WTC11 (cell line): ENCODE results near the gene ANO10.
"Not testable (repeated sequence)": the region's sequence is repeated elsewhere in the genome, so short reads cannot be mapped to it uniquely, and the experiment has no call there.

Experiments used
- CDX4 ChIP-seq: fragments of 250-450 bp; sonication (Bioruptor Pico); IDR thresholded peaks from 2 replicates; pipeline ENCODE4 v1.9.0; 2021; ENCODE audit warnings: moderate library complexity, mild to moderate bottlenecking, inconsistent platforms, borderline replicate concordance
- CTCF ChIP-seq: fragments of 200-600 bp; IDR thresholded peaks from 2 replicates; pipeline ENCODE4 v1.8.0; 2022; ENCODE audit warnings: antibody characterized with exemption
- ELF4 ChIP-seq: sonication (generic); formaldehyde crosslinking; IDR thresholded peaks from 2 replicates; pipeline ENCODE4 v1.8.1; 2022; ENCODE audit warnings: low read depth, mild to moderate bottlenecking, moderate library complexity, missing genetic modification reagents
- SOX15 ChIP-seq: fragments of 250-450 bp; sonication (Bioruptor Pico); IDR thresholded peaks from 2 replicates; pipeline ENCODE4 v1.9.0; 2021; ENCODE audit warnings: mild to moderate bottlenecking
- TEAD4 ChIP-seq: sonication (generic); formaldehyde crosslinking; IDR thresholded peaks from 2 replicates; pipeline ENCODE4 v1.8.0; 2022; ENCODE audit warnings: mild to moderate bottlenecking, missing genetic modification reagents
- TF ChIP-seq, protein P1 (sequence below): sonication (generic); formaldehyde crosslinking; IDR thresholded peaks from 2 replicates; pipeline ENCODE4 v1.8.1; 2022; ENCODE audit warnings: low read depth, missing genetic modification reagents, borderline replicate concordance
- TF ChIP-seq, protein P2 (sequence below): fragments of 250-450 bp; sonication (Bioruptor Pico); IDR thresholded peaks from 2 replicates; pipeline ENCODE4 v1.9.0; 2021; ENCODE audit warnings: mild to moderate bottlenecking
- TF ChIP-seq, protein P3 (sequence below): sonication (generic); formaldehyde crosslinking; IDR thresholded peaks from 2 replicates; pipeline ENCODE4 v1.8.1; 2023; ENCODE audit warnings: mild to moderate bottlenecking, missing genetic modification reagents
- TF ChIP-seq, protein P4 (sequence below): sonication (generic); formaldehyde crosslinking; IDR thresholded peaks from 2 replicates; pipeline ENCODE4 v1.8.1; 2022; ENCODE audit warnings: mild to moderate bottlenecking, moderate library complexity, missing genetic modification reagents
- TF ChIP-seq, protein P5 (sequence below): sonication (generic); formaldehyde crosslinking; IDR thresholded peaks from 2 replicates; pipeline ENCODE4 v1.8.0; 2022; ENCODE audit warnings: missing genetic modification reagents
- TF ChIP-seq, protein P6 (sequence below): sonication (generic); formaldehyde crosslinking; IDR thresholded peaks from 2 replicates; pipeline ENCODE4 v1.8.0; 2022; ENCODE audit warnings: mild to moderate bottlenecking, missing genetic modification reagents

DNA sequence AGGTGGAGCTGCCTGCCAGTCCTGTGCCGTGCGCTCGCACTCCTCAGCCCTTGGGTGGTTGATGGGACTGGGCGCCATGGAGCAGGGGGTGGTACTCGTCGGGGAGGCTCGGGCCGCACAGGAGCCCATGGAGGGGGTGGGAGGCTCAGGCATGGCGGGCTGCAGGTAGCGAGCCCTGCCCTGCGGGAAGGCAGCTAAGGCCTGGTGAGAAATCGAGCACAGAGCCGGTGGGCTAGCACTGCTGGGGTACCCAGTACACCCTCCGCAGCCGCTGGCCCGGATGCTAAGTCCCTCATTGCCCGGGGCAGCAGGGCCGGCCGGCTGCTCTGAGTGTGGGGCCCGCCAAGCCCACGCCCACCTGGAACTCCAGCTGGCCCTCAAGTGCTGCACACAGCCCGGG is 34.6 kb upstream of the ANO10 start:
- TF ChIP-seq CTCF; TEAD4; ELF4 (CRISPR knock-in tag); CDX4; SOX15: not testable (repeated sequence)
- TF ChIP-seq, protein P1, sequence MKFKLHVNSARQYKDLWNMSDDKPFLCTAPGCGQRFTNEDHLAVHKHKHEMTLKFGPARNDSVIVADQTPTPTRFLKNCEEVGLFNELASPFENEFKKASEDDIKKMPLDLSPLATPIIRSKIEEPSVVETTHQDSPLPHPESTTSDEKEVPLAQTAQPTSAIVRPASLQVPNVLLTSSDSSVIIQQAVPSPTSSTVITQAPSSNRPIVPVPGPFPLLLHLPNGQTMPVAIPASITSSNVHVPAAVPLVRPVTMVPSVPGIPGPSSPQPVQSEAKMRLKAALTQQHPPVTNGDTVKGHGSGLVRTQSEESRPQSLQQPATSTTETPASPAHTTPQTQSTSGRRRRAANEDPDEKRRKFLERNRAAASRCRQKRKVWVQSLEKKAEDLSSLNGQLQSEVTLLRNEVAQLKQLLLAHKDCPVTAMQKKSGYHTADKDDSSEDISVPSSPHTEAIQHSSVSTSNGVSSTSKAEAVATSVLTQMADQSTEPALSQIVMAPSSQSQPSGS (CRISPR knock-in tag): not testable (repeated sequence)
- TF ChIP-seq, protein P2, sequence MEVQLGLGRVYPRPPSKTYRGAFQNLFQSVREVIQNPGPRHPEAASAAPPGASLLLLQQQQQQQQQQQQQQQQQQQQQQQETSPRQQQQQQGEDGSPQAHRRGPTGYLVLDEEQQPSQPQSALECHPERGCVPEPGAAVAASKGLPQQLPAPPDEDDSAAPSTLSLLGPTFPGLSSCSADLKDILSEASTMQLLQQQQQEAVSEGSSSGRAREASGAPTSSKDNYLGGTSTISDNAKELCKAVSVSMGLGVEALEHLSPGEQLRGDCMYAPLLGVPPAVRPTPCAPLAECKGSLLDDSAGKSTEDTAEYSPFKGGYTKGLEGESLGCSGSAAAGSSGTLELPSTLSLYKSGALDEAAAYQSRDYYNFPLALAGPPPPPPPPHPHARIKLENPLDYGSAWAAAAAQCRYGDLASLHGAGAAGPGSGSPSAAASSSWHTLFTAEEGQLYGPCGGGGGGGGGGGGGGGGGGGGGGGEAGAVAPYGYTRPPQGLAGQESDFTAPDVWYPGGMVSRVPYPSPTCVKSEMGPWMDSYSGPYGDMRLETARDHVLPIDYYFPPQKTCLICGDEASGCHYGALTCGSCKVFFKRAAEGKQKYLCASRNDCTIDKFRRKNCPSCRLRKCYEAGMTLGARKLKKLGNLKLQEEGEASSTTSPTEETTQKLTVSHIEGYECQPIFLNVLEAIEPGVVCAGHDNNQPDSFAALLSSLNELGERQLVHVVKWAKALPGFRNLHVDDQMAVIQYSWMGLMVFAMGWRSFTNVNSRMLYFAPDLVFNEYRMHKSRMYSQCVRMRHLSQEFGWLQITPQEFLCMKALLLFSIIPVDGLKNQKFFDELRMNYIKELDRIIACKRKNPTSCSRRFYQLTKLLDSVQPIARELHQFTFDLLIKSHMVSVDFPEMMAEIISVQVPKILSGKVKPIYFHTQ: not testable (repeated sequence)
- TF ChIP-seq, protein P3, sequence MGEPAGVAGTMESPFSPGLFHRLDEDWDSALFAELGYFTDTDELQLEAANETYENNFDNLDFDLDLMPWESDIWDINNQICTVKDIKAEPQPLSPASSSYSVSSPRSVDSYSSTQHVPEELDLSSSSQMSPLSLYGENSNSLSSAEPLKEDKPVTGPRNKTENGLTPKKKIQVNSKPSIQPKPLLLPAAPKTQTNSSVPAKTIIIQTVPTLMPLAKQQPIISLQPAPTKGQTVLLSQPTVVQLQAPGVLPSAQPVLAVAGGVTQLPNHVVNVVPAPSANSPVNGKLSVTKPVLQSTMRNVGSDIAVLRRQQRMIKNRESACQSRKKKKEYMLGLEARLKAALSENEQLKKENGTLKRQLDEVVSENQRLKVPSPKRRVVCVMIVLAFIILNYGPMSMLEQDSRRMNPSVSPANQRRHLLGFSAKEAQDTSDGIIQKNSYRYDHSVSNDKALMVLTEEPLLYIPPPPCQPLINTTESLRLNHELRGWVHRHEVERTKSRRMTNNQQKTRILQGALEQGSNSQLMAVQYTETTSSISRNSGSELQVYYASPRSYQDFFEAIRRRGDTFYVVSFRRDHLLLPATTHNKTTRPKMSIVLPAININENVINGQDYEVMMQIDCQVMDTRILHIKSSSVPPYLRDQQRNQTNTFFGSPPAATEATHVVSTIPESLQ (CRISPR knock-in tag): not testable (repeated sequence)
- TF ChIP-seq, protein P4, sequence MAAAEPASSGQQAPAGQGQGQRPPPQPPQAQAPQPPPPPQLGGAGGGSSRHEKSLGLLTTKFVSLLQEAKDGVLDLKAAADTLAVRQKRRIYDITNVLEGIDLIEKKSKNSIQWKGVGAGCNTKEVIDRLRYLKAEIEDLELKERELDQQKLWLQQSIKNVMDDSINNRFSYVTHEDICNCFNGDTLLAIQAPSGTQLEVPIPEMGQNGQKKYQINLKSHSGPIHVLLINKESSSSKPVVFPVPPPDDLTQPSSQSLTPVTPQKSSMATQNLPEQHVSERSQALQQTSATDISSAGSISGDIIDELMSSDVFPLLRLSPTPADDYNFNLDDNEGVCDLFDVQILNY: not testable (repeated sequence)
- TF ChIP-seq, protein P5, sequence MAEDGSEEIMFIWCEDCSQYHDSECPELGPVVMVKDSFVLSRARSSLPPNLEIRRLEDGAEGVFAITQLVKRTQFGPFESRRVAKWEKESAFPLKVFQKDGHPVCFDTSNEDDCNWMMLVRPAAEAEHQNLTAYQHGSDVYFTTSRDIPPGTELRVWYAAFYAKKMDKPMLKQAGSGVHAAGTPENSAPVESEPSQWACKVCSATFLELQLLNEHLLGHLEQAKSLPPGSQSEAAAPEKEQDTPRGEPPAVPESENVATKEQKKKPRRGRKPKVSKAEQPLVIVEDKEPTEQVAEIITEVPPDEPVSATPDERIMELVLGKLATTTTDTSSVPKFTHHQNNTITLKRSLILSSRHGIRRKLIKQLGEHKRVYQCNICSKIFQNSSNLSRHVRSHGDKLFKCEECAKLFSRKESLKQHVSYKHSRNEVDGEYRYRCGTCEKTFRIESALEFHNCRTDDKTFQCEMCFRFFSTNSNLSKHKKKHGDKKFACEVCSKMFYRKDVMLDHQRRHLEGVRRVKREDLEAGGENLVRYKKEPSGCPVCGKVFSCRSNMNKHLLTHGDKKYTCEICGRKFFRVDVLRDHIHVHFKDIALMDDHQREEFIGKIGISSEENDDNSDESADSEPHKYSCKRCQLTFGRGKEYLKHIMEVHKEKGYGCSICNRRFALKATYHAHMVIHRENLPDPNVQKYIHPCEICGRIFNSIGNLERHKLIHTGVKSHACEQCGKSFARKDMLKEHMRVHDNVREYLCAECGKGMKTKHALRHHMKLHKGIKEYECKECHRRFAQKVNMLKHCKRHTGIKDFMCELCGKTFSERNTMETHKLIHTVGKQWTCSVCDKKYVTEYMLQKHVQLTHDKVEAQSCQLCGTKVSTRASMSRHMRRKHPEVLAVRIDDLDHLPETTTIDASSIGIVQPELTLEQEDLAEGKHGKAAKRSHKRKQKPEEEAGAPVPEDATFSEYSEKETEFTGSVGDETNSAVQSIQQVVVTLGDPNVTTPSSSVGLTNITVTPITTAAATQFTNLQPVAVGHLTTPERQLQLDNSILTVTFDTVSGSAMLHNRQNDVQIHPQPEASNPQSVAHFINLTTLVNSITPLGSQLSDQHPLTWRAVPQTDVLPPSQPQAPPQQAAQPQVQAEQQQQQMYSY (CRISPR knock-in tag): not testable (repeated sequence)
- TF ChIP-seq, protein P6, sequence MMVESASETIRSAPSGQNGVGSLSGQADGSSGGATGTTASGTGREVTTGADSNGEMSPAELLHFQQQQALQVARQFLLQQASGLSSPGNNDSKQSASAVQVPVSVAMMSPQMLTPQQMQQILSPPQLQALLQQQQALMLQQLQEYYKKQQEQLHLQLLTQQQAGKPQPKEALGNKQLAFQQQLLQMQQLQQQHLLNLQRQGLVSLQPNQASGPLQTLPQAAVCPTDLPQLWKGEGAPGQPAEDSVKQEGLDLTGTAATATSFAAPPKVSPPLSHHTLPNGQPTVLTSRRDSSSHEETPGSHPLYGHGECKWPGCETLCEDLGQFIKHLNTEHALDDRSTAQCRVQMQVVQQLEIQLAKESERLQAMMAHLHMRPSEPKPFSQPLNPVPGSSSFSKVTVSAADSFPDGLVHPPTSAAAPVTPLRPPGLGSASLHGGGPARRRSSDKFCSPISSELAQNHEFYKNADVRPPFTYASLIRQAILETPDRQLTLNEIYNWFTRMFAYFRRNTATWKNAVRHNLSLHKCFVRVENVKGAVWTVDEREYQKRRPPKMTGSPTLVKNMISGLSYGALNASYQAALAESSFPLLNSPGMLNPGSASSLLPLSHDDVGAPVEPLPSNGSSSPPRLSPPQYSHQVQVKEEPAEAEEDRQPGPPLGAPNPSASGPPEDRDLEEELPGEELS (CRISPR knock-in tag): not testable (repeated sequence)
